Endothelial cell (in vitro differentiated cells): Measurements from ENCODE around the gene BABAM2. TPM values are rescaled to one million over a fixed set of nuclear protein-coding genes. Genes with fewer than 3 reads are reported as not detected.

Experiments used
- DNase-seq: peaks from one replicate; pipeline ENCODE4 v3.0.0; 2021; ENCODE audit warnings: low spot score
- H3K27ac Mint-ChIP-seq: one replicate; pipeline ENCODE4 v1.8.0; 2021; ENCODE audit warnings: mixed read lengths, inconsistent platforms; ENCODE audit not compliant: unreplicated experiment
- H3K27me3 Mint-ChIP-seq: one replicate; pipeline ENCODE4 v1.8.0; 2021; ENCODE audit warnings: mild to moderate bottlenecking, moderate library complexity, mixed read lengths, inconsistent platforms; ENCODE audit not compliant: unreplicated experiment
- H3K36me3 Mint-ChIP-seq: one replicate; pipeline ENCODE4 v1.8.0; 2021; ENCODE audit warnings: mild to moderate bottlenecking, low read depth, mixed read lengths, inconsistent platforms; ENCODE audit not compliant: unreplicated experiment
- H3K4me1 Mint-ChIP-seq: one replicate; pipeline ENCODE4 v1.8.0; 2021; ENCODE audit warnings: mild to moderate bottlenecking, mixed read lengths, inconsistent platforms; ENCODE audit not compliant: unreplicated experiment
- H3K4me3 Mint-ChIP-seq: one replicate; pipeline ENCODE4 v1.8.0; 2021; ENCODE audit warnings: mild to moderate bottlenecking, mixed read lengths, inconsistent platforms; ENCODE audit not compliant: unreplicated experiment
- H3K9me3 Mint-ChIP-seq: one replicate; pipeline ENCODE4 v1.8.0; 2021; ENCODE audit warnings: mixed read lengths, inconsistent platforms; ENCODE audit not compliant: unreplicated experiment
- total RNA-seq: library from RNA; stranded (reverse); fragmentation: NEBNext Ultra II Directional; extraction: Animal tissue kit (Norgen Biotek cat#: 25700); gene quantifications from one replicate; pipeline ENCODE4 v1.2.1, GENCODE V29; 2021; ENCODE audit not compliant: unreplicated experiment
- TF ChIP-seq, protein P1 (sequence below): fragments of 200-600 bp; sonication (generic); IDR thresholded peaks from one replicate; pipeline ENCODE4 v1.5.0; 2021; ENCODE audit warnings: antibody characterized with exemption; ENCODE audit not compliant: unreplicated experiment

Gene BABAM2
- total RNA-seq, 1 donor from 2014 or later: 40.2 TPM

DNA sequence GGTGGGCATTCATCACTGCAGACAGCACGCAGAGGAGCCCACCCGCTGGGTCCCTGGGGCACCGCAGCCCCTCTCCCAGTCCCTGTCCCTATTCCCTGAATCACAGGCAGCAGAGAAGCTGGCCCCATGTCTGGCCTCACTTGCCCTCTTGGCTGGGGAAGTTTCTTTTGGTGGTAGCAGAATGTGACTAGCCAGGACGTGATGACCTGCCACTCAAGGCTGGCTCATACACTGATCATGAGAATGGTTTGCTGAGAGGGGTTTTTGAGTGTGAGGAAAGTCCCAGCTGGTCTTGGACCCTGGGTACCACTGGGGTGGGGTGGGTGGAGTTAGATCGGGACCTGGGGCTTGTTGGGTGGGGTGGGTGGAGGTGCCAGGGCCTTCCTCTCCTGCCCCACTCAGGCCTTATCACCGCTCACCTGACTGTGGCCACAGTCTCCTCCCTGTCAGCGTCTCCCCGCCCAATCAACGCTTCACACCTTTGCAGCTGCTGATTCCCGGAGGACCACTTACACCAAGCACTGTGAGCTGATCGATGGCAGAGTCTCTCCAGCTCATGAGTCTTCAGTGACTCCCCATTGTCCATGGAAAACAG lies 473.3 kb downstream of the BABAM2 start:
- TF ChIP-seq, protein P1, sequence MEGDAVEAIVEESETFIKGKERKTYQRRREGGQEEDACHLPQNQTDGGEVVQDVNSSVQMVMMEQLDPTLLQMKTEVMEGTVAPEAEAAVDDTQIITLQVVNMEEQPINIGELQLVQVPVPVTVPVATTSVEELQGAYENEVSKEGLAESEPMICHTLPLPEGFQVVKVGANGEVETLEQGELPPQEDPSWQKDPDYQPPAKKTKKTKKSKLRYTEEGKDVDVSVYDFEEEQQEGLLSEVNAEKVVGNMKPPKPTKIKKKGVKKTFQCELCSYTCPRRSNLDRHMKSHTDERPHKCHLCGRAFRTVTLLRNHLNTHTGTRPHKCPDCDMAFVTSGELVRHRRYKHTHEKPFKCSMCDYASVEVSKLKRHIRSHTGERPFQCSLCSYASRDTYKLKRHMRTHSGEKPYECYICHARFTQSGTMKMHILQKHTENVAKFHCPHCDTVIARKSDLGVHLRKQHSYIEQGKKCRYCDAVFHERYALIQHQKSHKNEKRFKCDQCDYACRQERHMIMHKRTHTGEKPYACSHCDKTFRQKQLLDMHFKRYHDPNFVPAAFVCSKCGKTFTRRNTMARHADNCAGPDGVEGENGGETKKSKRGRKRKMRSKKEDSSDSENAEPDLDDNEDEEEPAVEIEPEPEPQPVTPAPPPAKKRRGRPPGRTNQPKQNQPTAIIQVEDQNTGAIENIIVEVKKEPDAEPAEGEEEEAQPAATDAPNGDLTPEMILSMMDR: no peak
- Mint-ChIP-seq H3K27me3 (peaks cover 11% of the 10 kb centered on the region), H3K9me3 (no peaks in the 10 kb centered on the region), H3K4me3 (no peak overlapping the region), H3K27ac (no peak overlapping the region), H3K36me3 (no peaks in the 10 kb centered on the region), H3K4me1 (peaks cover 25% of the 10 kb centered on the region)
- DNase-seq: no peak

GRCh38 chr2:28364610-28365009 lies 474.1 kb downstream of the BABAM2 start:
- Mint-ChIP-seq H3K4me3 (no peak overlapping the region), H3K4me1 (peaks cover 27% of the 10 kb centered on the region), H3K27me3 (peaks cover 10% of the 10 kb centered on the region), H3K36me3 (no peaks in the 10 kb centered on the region), H3K9me3 (no peaks in the 10 kb centered on the region), H3K27ac (no peak overlapping the region)
- TF ChIP-seq, protein P1: no peak
- no peak for DNase-seq

GRCh38 chr2:28365158-28365557 lies 474.6 kb downstream of the BABAM2 start:
- TF ChIP-seq, protein P1: no peak
- Mint-ChIP-seq H3K4me3 (no peak overlapping the region), H3K27me3 (peaks cover 10% of the 10 kb centered on the region), H3K36me3 (no peaks in the 10 kb centered on the region), H3K27ac (no peak overlapping the region), H3K4me1 (peaks cover 27% of the 10 kb centered on the region), H3K9me3 (no peaks in the 10 kb centered on the region)
- DNase-seq: no peak

GRCh38 chr2:28366149-28366495 lies 475.6 kb downstream of the BABAM2 start:
- Mint-ChIP-seq H3K27ac (no peak overlapping the region), H3K4me3 (no peak overlapping the region), H3K36me3 (no peaks in the 10 kb centered on the region), H3K27me3 (peaks cover 10% of the 10 kb centered on the region), H3K4me1 (peaks cover 27% of the 10 kb centered on the region), H3K9me3 (no peaks in the 10 kb centered on the region)
- DNase-seq: no peak
- TF ChIP-seq, protein P1: no peak

DNA sequence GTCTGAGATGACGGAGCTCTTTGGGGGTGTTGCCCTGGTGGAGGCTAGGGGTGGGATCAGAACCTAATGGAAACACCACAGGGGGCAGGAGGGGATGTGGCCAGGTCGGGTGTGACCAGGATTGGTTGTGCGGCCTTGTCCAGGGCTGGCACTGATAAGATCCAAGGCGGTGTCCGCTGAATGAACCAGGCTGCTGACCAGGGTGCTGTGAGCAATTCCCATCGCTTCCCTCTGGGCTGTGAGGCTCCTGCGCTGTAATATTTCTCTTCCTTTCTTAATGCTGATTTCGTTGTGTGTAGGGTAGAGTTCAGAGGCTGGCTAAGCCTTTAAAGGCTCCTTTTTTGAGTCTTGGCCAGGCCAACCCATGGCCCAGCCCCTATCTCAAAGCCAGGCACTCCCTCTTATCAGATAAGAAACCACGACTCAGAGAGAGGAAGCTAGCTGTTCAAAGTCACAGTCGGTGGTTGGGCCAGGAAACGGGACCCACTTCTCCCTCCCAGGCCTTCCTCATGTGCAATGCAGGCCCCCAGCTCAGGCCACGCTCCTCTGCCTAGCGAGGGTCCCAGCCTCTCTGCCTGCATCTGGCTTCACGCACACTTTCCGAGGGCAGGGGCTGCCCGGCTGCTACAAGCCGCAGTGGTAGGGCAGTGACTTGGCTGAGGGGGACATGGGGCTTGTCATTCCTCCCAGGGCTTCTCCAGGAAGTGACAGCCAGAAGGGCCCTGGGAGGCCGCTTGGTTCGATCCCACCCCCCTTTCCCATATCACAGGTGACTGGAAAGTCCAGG lies 476.2 kb downstream of the BABAM2 start:
- H3K9me3 Mint-ChIP-seq: no peaks in the 10 kb centered on the region

More for the DNA sequence above, 476.2 kb downstream of the BABAM2 start:
- no peak overlapping the region for H3K27ac Mint-ChIP-seq
- TF ChIP-seq, protein P1: no peak
- H3K36me3 Mint-ChIP-seq: no peaks in the 10 kb centered on the region
- no peak for DNase-seq
- H3K4me3 Mint-ChIP-seq: no peak overlapping the region
- peaks cover 27% of the 10 kb centered on the region for H3K4me1 Mint-ChIP-seq
- peaks cover 10% of the 10 kb centered on the region for H3K27me3 Mint-ChIP-seq
